IMR-90 (cell line): ENCODE data around the gene PIGN. TPM values are rescaled to one million over a fixed set of nuclear protein-coding genes. Genes with fewer than 3 reads are reported as not detected.

Experiments used
- ATAC-seq: fragments of 200-7000 bp; cut with Tn5 transposase; 2 replicates; pipeline ENCODE4 v1.9.1; 2020; ENCODE audit warnings: low read depth, mild to moderate bottlenecking, moderate library complexity
- BruUV-seq: library from RNA; stranded (reverse); fragments of 400-500 nt; replicated peaks from 2 replicates; lab custom pipeline; 2021; lab: Mats Ljungman, UMichigan
- CTCF ChIA-PET: fragments of 300-600 bp; formaldehyde crosslinking; extraction: SDS; loops from one replicate; lab custom pipeline; 2021; ENCODE audit warnings: antibody characterized with exemption; lab: Yijun Ruan, JAX
- POLR2A ChIA-PET: fragments of 300-600 bp; sonication (Branson Sonifier 250); formaldehyde crosslinking; loops from one replicate; lab custom pipeline; 2022; ENCODE audit warnings: antibody characterized with exemption; ENCODE audit not compliant: unreplicated experiment; lab: Charles Lee
- DNase-seq: peaks from one replicate; pipeline ENCODE4 v3.0.0; 2013
- H2AFZ ChIP-seq: replicated peaks from 2 replicates; pipeline ENCODE3; 2013; ENCODE audit warnings: low read length, mild to moderate bottlenecking; ENCODE audit not compliant: poor library complexity
- H2AK5ac ChIP-seq: 2 replicates; pipeline ENCODE4 v1.6.1; 2013; ENCODE audit warnings: low read depth, low read length, inconsistent platforms
- H2AK9ac ChIP-seq: replicated peaks from 2 replicates; pipeline ENCODE3; 2013; ENCODE audit warnings: mild to moderate bottlenecking, low read depth, low read length, moderate library complexity; ENCODE audit not compliant: poor library complexity
- H2BK120ac ChIP-seq: 2 replicates; pipeline ENCODE4 v1.6.1; 2013; ENCODE audit warnings: low read depth, low read length, inconsistent platforms
- H2BK15ac ChIP-seq: 3 replicates; pipeline ENCODE4 v1.6.1; 2013; ENCODE audit warnings: low read depth, low read length, inconsistent platforms
- H2BK20ac ChIP-seq: 2 replicates; pipeline ENCODE4 v1.6.1; 2013; ENCODE audit warnings: low read depth, mild to moderate bottlenecking, inconsistent platforms, low read length, moderate library complexity
- H2BK5ac ChIP-seq: 2 replicates; pipeline ENCODE4 v1.6.1; 2013; ENCODE audit warnings: mild to moderate bottlenecking, low read depth, low read length, inconsistent platforms; ENCODE audit not compliant: poor library complexity, severe bottlenecking
- H3K14ac ChIP-seq: replicated peaks from 2 replicates; pipeline ENCODE4 v1.6.1; 2013; ENCODE audit warnings: low read depth, low read length, inconsistent platforms
- H3K18ac ChIP-seq: 2 replicates; pipeline ENCODE4 v1.6.1; 2013; ENCODE audit warnings: low read depth, low read length, control low read depth
- H3K23ac ChIP-seq: 2 replicates; pipeline ENCODE4 v1.6.1; 2013; ENCODE audit warnings: low read depth, low read length, inconsistent platforms
- H3K27ac ChIP-seq: 2 replicates; pipeline ENCODE4 v1.5.1; 2013; ENCODE audit warnings: mild to moderate bottlenecking, control low read depth, low read length; ENCODE audit not compliant: insufficient read depth
- H3K27me3 ChIP-seq: 2 replicates; pipeline ENCODE4 v1.6.1; 2013; ENCODE audit warnings: low read length; ENCODE audit not compliant: control insufficient read depth, insufficient read depth
- H3K36me3 ChIP-seq: 2 replicates; pipeline ENCODE4 v1.6.1; 2013; ENCODE audit warnings: low read length, mixed read lengths; ENCODE audit not compliant: control insufficient read depth, insufficient read depth
- H3K4ac ChIP-seq: 2 replicates; pipeline ENCODE4 v1.6.1; 2013; ENCODE audit warnings: low read depth, low read length, inconsistent platforms
- H3K4me1 ChIP-seq: 2 replicates; pipeline ENCODE4 v1.6.1; 2013; ENCODE audit warnings: low read length, mixed read lengths; ENCODE audit not compliant: control insufficient read depth, insufficient read depth
- H3K4me2 ChIP-seq: 2 replicates; pipeline ENCODE4 v1.6.1; 2013; ENCODE audit warnings: low read depth, mild to moderate bottlenecking, control low read depth, low read length, moderate library complexity
- H3K4me3 ChIP-seq: 2 replicates; pipeline ENCODE4 v1.5.1; 2013; ENCODE audit warnings: low read depth, mild to moderate bottlenecking, control low read depth, low read length, moderate library complexity; ENCODE audit not compliant: insufficient read depth
- H3K56ac ChIP-seq: 2 replicates; pipeline ENCODE4 v1.6.1; 2013; ENCODE audit warnings: low read length, inconsistent platforms; ENCODE audit not compliant: insufficient read depth; ENCODE audit errors: extremely low read depth
- H3K79me1 ChIP-seq, 2 experiments: 2 replicates each; pipeline ENCODE4 v1.6.1; 2013; ENCODE audit warnings: low read length in 2 of 2, inconsistent platforms in 1 of 2, low read depth in 1 of 2
- H3K9ac ChIP-seq: 2 replicates; pipeline ENCODE4 v1.6.1; 2013; ENCODE audit warnings: low read depth, low read length, control low read depth
- H3K9me1 ChIP-seq: 2 replicates; pipeline ENCODE4 v1.6.1; 2013; ENCODE audit warnings: low read length, inconsistent platforms; ENCODE audit not compliant: insufficient read depth
- H3K9me3 ChIP-seq: 2 replicates; pipeline ENCODE4 v1.6.1; 2013; ENCODE audit warnings: low read length; ENCODE audit not compliant: control insufficient read depth, insufficient read depth
- H4K20me1 ChIP-seq: 2 replicates; pipeline ENCODE4 v1.6.1; 2013; ENCODE audit warnings: low read length, inconsistent platforms; ENCODE audit not compliant: insufficient read depth
- H4K5ac ChIP-seq: 2 replicates; pipeline ENCODE4 v1.6.1; 2013; ENCODE audit warnings: mild to moderate bottlenecking, low read depth, low read length, control low read depth
- H4K8ac ChIP-seq, 2 experiments: 2 replicates each; pipeline ENCODE4 v1.6.1; 2013; ENCODE audit warnings: low read depth in 2 of 2, low read length in 2 of 2, control low read depth in 1 of 2, inconsistent platforms in 1 of 2
- H4K91ac ChIP-seq: 2 replicates; pipeline ENCODE4 v1.6.1; 2013; ENCODE audit warnings: low read depth, low read length, inconsistent platforms; ENCODE audit not compliant: insufficient read depth
- CHD1 ChIP-seq: IDR thresholded peaks from 2 replicates; pipeline ENCODE4 v1.6.1; 2012; ENCODE audit warnings: low read depth, low read length, improper control_type of control experiment
- FOS ChIP-seq: fragments of 150-350 bp; IDR thresholded peaks from 2 replicates; pipeline ENCODE4 v1.6.1; 2016; ENCODE audit warnings: low read depth, low read length
- MAFK ChIP-seq: IDR thresholded peaks from 2 replicates; pipeline ENCODE4 v1.6.1; 2012; ENCODE audit warnings: low read depth, low read length, improper control_type of control experiment
- MAZ ChIP-seq: IDR thresholded peaks from 2 replicates; pipeline ENCODE4 v1.6.1; 2012; ENCODE audit warnings: low read depth, mild to moderate bottlenecking, low read length, improper control_type of control experiment, moderate library complexity, borderline replicate concordance
- MXI1 ChIP-seq: IDR thresholded peaks from 2 replicates; pipeline ENCODE4 v1.6.1; 2012; ENCODE audit warnings: low read depth, mild to moderate bottlenecking, low read length, moderate library complexity, borderline replicate concordance
- NFE2L2 ChIP-seq: fragments of 150-350 bp; IDR thresholded peaks from 2 replicates; pipeline ENCODE4 v1.6.1; 2016; ENCODE audit warnings: low read depth, mild to moderate bottlenecking, low read length
- POLR2A ChIP-seq: IDR thresholded peaks from 2 replicates; pipeline ENCODE4 v1.6.1; 2012; ENCODE audit warnings: mild to moderate bottlenecking, low read depth, low read length
- RAD21 ChIP-seq: IDR thresholded peaks from 2 replicates; pipeline ENCODE4 v1.6.1; 2012; ENCODE audit warnings: low read length, improper control_type of control experiment
- RCOR1 ChIP-seq: IDR thresholded peaks from 2 replicates; pipeline ENCODE4 v1.6.1; 2012; ENCODE audit warnings: mild to moderate bottlenecking, low read length, improper control_type of control experiment; ENCODE audit not compliant: insufficient replicate concordance
- RFX5 ChIP-seq: IDR thresholded peaks from 2 replicates; pipeline ENCODE4 v1.8.0; 2012; ENCODE audit warnings: low read depth, mild to moderate bottlenecking, low read length, moderate library complexity
- WGBS, 2 experiments: methylation state at CpG; one replicate each; pipeline versions ENCODE4 v1.1.5 to v1.1.7; 2013; ENCODE audit warnings: missing lambda C conversion rate in 2 of 2; ENCODE audit not compliant: insufficient read length in 1 of 2; ENCODE audit errors: extremely low coverage in 2 of 2; 5-methylcytosine and 5-hydroxymethylcytosine counted together
- dilution Hi-C: fragments of 300-500 bp; cut with HindIII; formaldehyde crosslinking; loops from one replicate; pipeline ENCODE4 v1.14.3; 2018; ENCODE audit warnings: low sequenced_read_pairs; ENCODE audit not compliant: unreplicated experiment
- in situ Hi-C: fragments of 300-500 bp; cut with MboI; formaldehyde crosslinking; loops from 3 replicates; pipeline ENCODE4 v1.14.3; 2019; ENCODE audit warnings: low sequenced_read_pairs, inconsistent platforms, mixed read lengths
- intact Hi-C: fragments of 100-400 bp; cut with micrococcal nuclease; formaldehyde crosslinking; loops from 2 replicates; pipeline ENCODE4 v1.10.0; 2022
- polyA plus RNA-seq, 3 experiments: library from polyadenylated mRNA; depleted of rRNA; stranded (reverse); fragments of >200 nt; gene quantifications; 2 replicates each; pipeline ENCODE4 v1.2.3, GENCODE V29; 2012; ENCODE audit warnings: low replicate concordance in 1 of 3
- total RNA-seq: library from RNA; depleted of rRNA; stranded (reverse); fragments of >200 nt; gene quantifications from 2 replicates; pipeline ENCODE4 v1.2.3, GENCODE V29; 2012
- TF ChIP-seq, protein P1 (sequence below): conservative IDR thresholded peaks from 2 replicates; pipeline ENCODE4 v1.5.1; 2012; ENCODE audit warnings: mild to moderate bottlenecking, low read depth, low read length, improper control_type of control experiment
- TF ChIP-seq, protein P2 (sequence below): fragments of 150-350 bp; IDR thresholded peaks from 2 replicates; pipeline ENCODE4 v1.6.1; 2017; ENCODE audit warnings: mild to moderate bottlenecking, antibody characterized with exemption, low read length, low read depth

PIGN gene
- total and polyA plus RNA-seq, 2 of the 4 experiments (the other 2 are of a cell fraction), result 9.0 to 17.9 TPM

DNA sequence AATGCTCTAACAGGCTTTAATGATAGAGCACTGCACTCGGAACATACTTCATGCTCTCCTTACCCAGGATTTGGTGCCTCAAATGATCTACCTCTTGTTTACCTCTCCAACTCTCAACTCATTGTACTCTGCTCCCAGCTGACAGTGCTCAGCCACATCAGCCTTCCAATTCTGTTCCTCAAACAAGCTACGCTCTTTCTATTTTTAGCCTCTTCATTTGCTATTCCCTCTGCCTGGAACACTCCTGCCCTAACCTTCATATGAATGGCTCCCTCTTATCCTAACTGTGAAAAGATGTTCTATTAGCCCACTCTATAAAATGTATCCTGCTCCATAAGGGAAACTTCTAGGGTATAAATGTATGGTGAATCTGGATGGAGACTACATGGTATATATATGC, 42.5 kb downstream of the PIGN start:
- H4K8ac ChIP-seq, result no peak overlapping the region
- no peak overlapping the region for H2BK120ac ChIP-seq
- no peaks in the 10 kb centered on the region for H3K9me3 ChIP-seq
- BruUV-seq, result no TSS peak
- intact Hi-C loops, result no loop called here
- no peak overlapping the region for H2BK15ac ChIP-seq
- ATAC-seq (no peak), DNase-seq (no peak)
- H3K4me2 ChIP-seq, result no peak overlapping the region
- H3K36me3 ChIP-seq, result peaks cover 3% of the 10 kb centered on the region; the same call in 1 of the 2 replicates
- in situ Hi-C loops, result no loop called here
- H4K20me1 ChIP-seq, result no peaks in the 10 kb centered on the region
- no peak overlapping the region for H4K5ac ChIP-seq
- H4K91ac ChIP-seq, result no peak overlapping the region
- no peak for TF ChIP-seq RCOR1
- TF ChIP-seq CHD1, result no peak
- no peak for TF ChIP-seq MAZ
- TF ChIP-seq RFX5, result no peak
- TF ChIP-seq MXI1, result no peak
- TF ChIP-seq MAFK, result no peak
- TF ChIP-seq, protein P1, sequence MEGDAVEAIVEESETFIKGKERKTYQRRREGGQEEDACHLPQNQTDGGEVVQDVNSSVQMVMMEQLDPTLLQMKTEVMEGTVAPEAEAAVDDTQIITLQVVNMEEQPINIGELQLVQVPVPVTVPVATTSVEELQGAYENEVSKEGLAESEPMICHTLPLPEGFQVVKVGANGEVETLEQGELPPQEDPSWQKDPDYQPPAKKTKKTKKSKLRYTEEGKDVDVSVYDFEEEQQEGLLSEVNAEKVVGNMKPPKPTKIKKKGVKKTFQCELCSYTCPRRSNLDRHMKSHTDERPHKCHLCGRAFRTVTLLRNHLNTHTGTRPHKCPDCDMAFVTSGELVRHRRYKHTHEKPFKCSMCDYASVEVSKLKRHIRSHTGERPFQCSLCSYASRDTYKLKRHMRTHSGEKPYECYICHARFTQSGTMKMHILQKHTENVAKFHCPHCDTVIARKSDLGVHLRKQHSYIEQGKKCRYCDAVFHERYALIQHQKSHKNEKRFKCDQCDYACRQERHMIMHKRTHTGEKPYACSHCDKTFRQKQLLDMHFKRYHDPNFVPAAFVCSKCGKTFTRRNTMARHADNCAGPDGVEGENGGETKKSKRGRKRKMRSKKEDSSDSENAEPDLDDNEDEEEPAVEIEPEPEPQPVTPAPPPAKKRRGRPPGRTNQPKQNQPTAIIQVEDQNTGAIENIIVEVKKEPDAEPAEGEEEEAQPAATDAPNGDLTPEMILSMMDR, result no peak
- TF ChIP-seq, protein P2, sequence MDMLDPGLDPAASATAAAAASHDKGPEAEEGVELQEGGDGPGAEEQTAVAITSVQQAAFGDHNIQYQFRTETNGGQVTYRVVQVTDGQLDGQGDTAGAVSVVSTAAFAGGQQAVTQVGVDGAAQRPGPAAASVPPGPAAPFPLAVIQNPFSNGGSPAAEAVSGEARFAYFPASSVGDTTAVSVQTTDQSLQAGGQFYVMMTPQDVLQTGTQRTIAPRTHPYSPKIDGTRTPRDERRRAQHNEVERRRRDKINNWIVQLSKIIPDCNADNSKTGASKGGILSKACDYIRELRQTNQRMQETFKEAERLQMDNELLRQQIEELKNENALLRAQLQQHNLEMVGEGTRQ, result no peak
- no peak for TF ChIP-seq RAD21
- TF ChIP-seq FOS, result no peak
- no peak for TF ChIP-seq POLR2A
- no peak for TF ChIP-seq NFE2L2
- dilution Hi-C loops, result no loop called here
- WGBS, 2 experiments, result 92% methylated on average over 2 of the region's 2 CpGs; no CpG with 5 or more reads in 1 of the 2 experiments
- no peak overlapping the region for H3K4me3 ChIP-seq
- CTCF ChIA-PET, result interaction anchor here (0.7 to 1.8 kb wide), 2 partner anchors 13 to 1688 kb away, joined by 3 to 5 read pairs; no protein-coding TSS in a partner anchor
- H2AK5ac ChIP-seq, result no peak overlapping the region
- no peak overlapping the region for H3K18ac ChIP-seq
- H3K56ac ChIP-seq, result no peak overlapping the region
- H2BK5ac ChIP-seq, result no peak overlapping the region
- no peak overlapping the region for H3K4ac ChIP-seq
- H3K14ac ChIP-seq, result no peak overlapping the region
- H2AK9ac ChIP-seq, result no peak overlapping the region
- no peak overlapping the region for H3K9ac ChIP-seq
- H2BK20ac ChIP-seq, result no peak overlapping the region
- peaks cover 6% of the 10 kb centered on the region for H3K9me1 ChIP-seq
- no peak overlapping the region for H3K27ac ChIP-seq
- no peaks in the 10 kb centered on the region for H3K27me3 ChIP-seq
- no peaks in the 10 kb centered on the region for H3K79me1 ChIP-seq
- POLR2A ChIA-PET, result no interaction called here
- H3K4me1 ChIP-seq, result no peaks in the 10 kb centered on the region
- no peak overlapping the region for H3K23ac ChIP-seq
- H2AFZ ChIP-seq, result no peak overlapping the region
